GM12891 (cell line): ENCODE measurements around the gene ELFN1.

Experiments
- POLR2A ChIP-seq: IDR thresholded peaks from 2 replicates; pipeline ENCODE4 v1.6.1; 2011; ENCODE audit warnings: low read depth, low read length, control low read depth
- SPI1 ChIP-seq: IDR thresholded peaks from 2 replicates; pipeline ENCODE4 v1.6.1; 2011; ENCODE audit warnings: low read depth, low read length, control low read depth
- TAF1 ChIP-seq: IDR thresholded peaks from 2 replicates; pipeline ENCODE4 v1.6.1; 2011; ENCODE audit warnings: low read depth, low read length, control low read depth

- TF ChIP-seq POLR2A (no peak), TAF1 (no peak), SPI1 (no peak)
Measured at GRCh38 chr7:1690359-1690958, 20.4 kb downstream of the ELFN1 start.
